K562 (cell line): ENCODE results near the gene MUC5B. TPM values are rescaled to one million over a fixed set of nuclear protein-coding genes. Genes with fewer than 3 reads are reported as not detected.

Experiments used
- ETS2 ChIP-seq: IDR thresholded peaks from 2 replicates; pipeline ENCODE4 v1.6.1; 2016; ENCODE audit warnings: borderline replicate concordance, missing genetic modification characterization, mild to moderate bottlenecking, moderate library complexity, missing compliant biosample characterization; ENCODE audit not compliant: poor library complexity, severe bottlenecking
- FOXA3 ChIP-seq, 2 experiments: fragments of 450-650 bp in 1 of 2; sonication (generic) in 1 of 2; formaldehyde crosslinking; IDR thresholded peaks in 1 of 2; conservative IDR thresholded peaks in 1 of 2; 2 replicates each; pipeline versions ENCODE4 v1.4.0 to v1.8.0; 2020 to 2022; ENCODE audit warnings: mild to moderate bottlenecking in 2 of 2, missing genetic modification reagents in 1 of 2
- HCFC1 ChIP-seq: IDR thresholded peaks from 2 replicates; pipeline ENCODE4 v1.6.1; 2012; ENCODE audit warnings: low read depth, low read length, improper control_type of control experiment
- HMG20B ChIP-seq: fragments of 250-450 bp; sonication (Bioruptor Pico); IDR thresholded peaks from 2 replicates; pipeline ENCODE4 v1.5.0; 2021; ENCODE audit warnings: mild to moderate bottlenecking
- KLF10 ChIP-seq: fragments of 250-450 bp; sonication (Bioruptor Pico); IDR thresholded peaks from 2 replicates; pipeline ENCODE4 v1.6.1; 2021; ENCODE audit warnings: matching md5 sums
- MTA2 ChIP-seq: fragments of 450-650 bp; IDR thresholded peaks from 2 replicates; pipeline ENCODE4 v1.6.1; 2016; ENCODE audit warnings: low read depth
- MYC ChIP-seq, 2 experiments: fragments of 250-450 bp in 1 of 2; sonication (Bioruptor Pico) in 1 of 2; IDR thresholded peaks; 2 replicates each; pipeline versions ENCODE4 v1.5.1 to v1.6.1; 2012 to 2021; ENCODE audit warnings: low read depth in 2 of 2, borderline replicate concordance in 1 of 2, improper control_type of control experiment in 1 of 2, low read length in 1 of 2, mild to moderate bottlenecking in 1 of 2, moderate library complexity in 1 of 2
- NRF1 ChIP-seq, 2 experiments: fragments of 450-650 bp; IDR thresholded peaks in 1 of 2; conservative IDR thresholded peaks in 1 of 2; 2 replicates each; pipeline ENCODE4 v1.6.1; 2014; ENCODE audit warnings: mild to moderate bottlenecking in 2 of 2
- PKNOX1 ChIP-seq: fragments of 450-650 bp; IDR thresholded peaks from 2 replicates; pipeline ENCODE4 v1.6.1; 2016
- POLR3G ChIP-seq: IDR thresholded peaks from 2 replicates; pipeline ENCODE4 v1.6.1; 2011; ENCODE audit not compliant: insufficient read length, insufficient replicate concordance; ENCODE audit errors: extremely low read depth
- PREB ChIP-seq: sonication (generic); formaldehyde crosslinking; IDR thresholded peaks from 2 replicates; pipeline ENCODE4 v1.8.1; 2023; ENCODE audit warnings: mild to moderate bottlenecking, missing genetic modification reagents
- SRSF3 ChIP-seq: fragments of 200-400 bp; formaldehyde crosslinking; IDR thresholded peaks from 2 replicates; pipeline ENCODE4 v1.6.1; 2016; ENCODE audit warnings: mild to moderate bottlenecking, low read length, moderate library complexity; ENCODE audit not compliant: insufficient read depth
- ZNF143 ChIP-seq: sonication (generic); formaldehyde crosslinking; IDR thresholded peaks from 2 replicates; pipeline ENCODE4 v1.9.0; 2022; ENCODE audit warnings: mild to moderate bottlenecking, missing genetic modification reagents
- ZNF561 ChIP-seq: fragments of 450-650 bp; formaldehyde crosslinking; conservative IDR thresholded peaks from 2 replicates; pipeline ENCODE4 v1.4.0; 2020; ENCODE audit warnings: mild to moderate bottlenecking, moderate library complexity
- ZNF57 ChIP-seq: fragments of 450-650 bp; formaldehyde crosslinking; IDR thresholded peaks from 2 replicates; pipeline ENCODE4 v1.4.0; 2020; ENCODE audit warnings: mild to moderate bottlenecking, moderate library complexity
- ZNF717 ChIP-seq: fragments of 250-450 bp; sonication (Bioruptor Pico); IDR thresholded peaks from 2 replicates; pipeline ENCODE4 v1.5.0; 2021
- ZNF79 ChIP-seq: fragments of 250-450 bp; sonication (Bioruptor Pico); IDR thresholded peaks from 2 replicates; pipeline ENCODE4 v1.4.0; 2020; ENCODE audit warnings: low read depth, mild to moderate bottlenecking, moderate library complexity
- polyA plus RNA-seq, 8 experiments: library from polyadenylated mRNA; depleted of rRNA in 4 of 8; stranded (reverse) in 5 of 8; unstranded in 3 of 8; fragments of >200 nt; fragmentation: Nextera tagmentation in 2 of 8; fragmentation: Illumina TruSeq in 1 of 8; extraction: Ambion mirVana in 2 of 8; extraction: Trizol in 1 of 8; gene quantifications; 2 replicates each; pipeline versions ENCODE4 v1.2.1 to v1.2.3, GENCODE V29; 2011 to 2014; ENCODE audit warnings: inconsistent platforms in 1 of 8, missing spikeins in 1 of 8
- total RNA-seq, 7 experiments: library from RNA; depleted of rRNA in 6 of 7; stranded (reverse); fragments of >200 nt in 6 of 7; fragmentation: Illumina TruSeq in 2 of 7; extraction: Trizol in 2 of 7; gene quantifications; 2 replicates each; pipeline versions ENCODE4 v1.2.1 to v1.2.3, GENCODE V29; 2011 to 2021; ENCODE audit warnings: low replicate concordance in 1 of 7
- TF ChIP-seq, protein P1 (sequence below): sonication (generic); formaldehyde crosslinking; IDR thresholded peaks from 2 replicates; pipeline ENCODE4 v1.8.0; 2022; ENCODE audit warnings: mild to moderate bottlenecking, missing genetic modification reagents
- TF ChIP-seq, protein P2 (sequence below): fragments of 450-650 bp; formaldehyde crosslinking; IDR thresholded peaks from 2 replicates; pipeline ENCODE4 v1.4.0; 2022; ENCODE audit warnings: mild to moderate bottlenecking, moderate library complexity
- TF ChIP-seq, protein P3 (sequence below): fragments of 450-650 bp; IDR thresholded peaks from 2 replicates; pipeline ENCODE4 v1.6.1; 2014; ENCODE audit warnings: low read depth, mild to moderate bottlenecking, moderate library complexity, borderline replicate concordance
- TF ChIP-seq, protein P4 (sequence below): IDR thresholded peaks from 2 replicates; pipeline ENCODE4 v1.6.1; 2011; ENCODE audit not compliant: insufficient read length; ENCODE audit errors: extremely low read depth

MUC5B gene
- total and polyA plus RNA-seq, 9 of the 15 experiments (the other 6 are each of a cell fraction or from before 2014, with no cell fraction given) = 0.04 to 0.95 TPM; not detected in 7

DNA sequence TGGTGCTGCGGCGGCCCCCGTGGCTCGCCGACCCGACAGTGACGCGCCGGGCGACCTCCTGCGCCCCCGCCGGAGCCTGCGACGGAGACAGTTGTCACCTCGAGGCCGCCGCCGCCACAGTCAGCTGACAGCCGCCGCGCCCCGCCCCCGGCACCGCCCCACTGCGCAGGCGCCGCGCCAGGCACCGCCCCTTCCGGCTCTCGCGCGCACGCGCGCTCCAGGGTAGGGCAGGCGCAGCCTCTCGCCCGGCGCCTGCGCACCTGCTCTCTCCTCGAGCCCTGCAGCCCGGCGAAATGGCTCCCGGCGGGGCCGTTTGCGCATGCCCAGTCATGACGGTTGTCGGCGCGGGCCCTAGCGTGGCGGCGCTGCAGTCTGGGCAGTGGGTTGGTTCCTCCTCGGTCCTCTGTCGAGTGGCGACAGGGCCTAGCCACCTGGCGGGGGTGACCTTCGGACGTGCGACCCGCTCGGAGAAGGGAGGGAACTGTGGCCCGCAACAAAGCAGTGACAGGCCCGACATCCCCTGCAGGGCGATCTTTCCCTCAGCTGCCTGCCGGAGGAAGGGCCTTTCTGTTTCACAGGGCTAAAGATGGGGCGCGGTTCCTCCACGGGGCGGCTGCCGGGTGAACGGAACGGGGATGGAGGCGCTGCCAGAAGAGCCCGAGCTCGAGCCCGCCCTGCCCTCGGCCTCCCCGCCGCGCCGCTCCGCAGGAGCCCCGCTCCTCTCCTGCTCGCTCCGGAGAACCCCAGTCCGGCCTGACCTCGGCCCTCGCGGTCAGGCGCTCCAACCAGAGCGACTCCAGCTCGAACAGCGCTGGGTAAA, 86.8 kb downstream of the MUC5B start, which contains the start of gene TOLLIP (continued):
- no peak for TF ChIP-seq ETS2 (tag)
- peak; percentile 99 for TF ChIP-seq NRF1 (conservative IDR thresholded peaks at IDR 0.05 in 1 of 2, IDR thresholded peaks at IDR 0.05 in 1 of 2)
- TF ChIP-seq, protein P1, sequence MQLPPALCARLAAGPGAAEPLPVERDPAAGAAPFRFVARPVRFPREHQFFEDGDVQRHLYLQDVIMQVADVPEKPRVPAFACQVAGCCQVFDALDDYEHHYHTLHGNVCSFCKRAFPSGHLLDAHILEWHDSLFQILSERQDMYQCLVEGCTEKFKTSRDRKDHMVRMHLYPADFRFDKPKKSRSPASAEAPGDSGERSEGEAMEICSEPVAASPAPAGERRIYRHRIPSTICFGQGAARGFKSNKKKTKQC (CRISPR knock-in tag) = peak; percentile 84
- no peak; the same call in 1 of the 2 replicates for TF ChIP-seq ZNF143 (CRISPR knock-in tag)
- no peak for TF ChIP-seq MTA2
- no peak; the same call in 1 of the 2 replicates for TF ChIP-seq MYC (IDR thresholded peaks at IDR 0.05; ENCODE audit: low read depth, low read length)
- TF ChIP-seq MYC (CRISPR knock-in tag; IDR thresholded peaks at IDR 0.05; ENCODE audit: borderline replicate concordance, low read depth) = 0 out of 2 replicates have a peak, but pooled peaks have one; percentile 49
- TF ChIP-seq ZNF561 (CRISPR knock-in tag) = no peak
- TF ChIP-seq, protein P2, sequence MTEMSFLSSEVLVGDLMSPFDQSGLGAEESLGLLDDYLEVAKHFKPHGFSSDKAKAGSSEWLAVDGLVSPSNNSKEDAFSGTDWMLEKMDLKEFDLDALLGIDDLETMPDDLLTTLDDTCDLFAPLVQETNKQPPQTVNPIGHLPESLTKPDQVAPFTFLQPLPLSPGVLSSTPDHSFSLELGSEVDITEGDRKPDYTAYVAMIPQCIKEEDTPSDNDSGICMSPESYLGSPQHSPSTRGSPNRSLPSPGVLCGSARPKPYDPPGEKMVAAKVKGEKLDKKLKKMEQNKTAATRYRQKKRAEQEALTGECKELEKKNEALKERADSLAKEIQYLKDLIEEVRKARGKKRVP = no peak
- TF ChIP-seq ZNF79 (CRISPR knock-in tag) = no peak
- TF ChIP-seq, protein P3, sequence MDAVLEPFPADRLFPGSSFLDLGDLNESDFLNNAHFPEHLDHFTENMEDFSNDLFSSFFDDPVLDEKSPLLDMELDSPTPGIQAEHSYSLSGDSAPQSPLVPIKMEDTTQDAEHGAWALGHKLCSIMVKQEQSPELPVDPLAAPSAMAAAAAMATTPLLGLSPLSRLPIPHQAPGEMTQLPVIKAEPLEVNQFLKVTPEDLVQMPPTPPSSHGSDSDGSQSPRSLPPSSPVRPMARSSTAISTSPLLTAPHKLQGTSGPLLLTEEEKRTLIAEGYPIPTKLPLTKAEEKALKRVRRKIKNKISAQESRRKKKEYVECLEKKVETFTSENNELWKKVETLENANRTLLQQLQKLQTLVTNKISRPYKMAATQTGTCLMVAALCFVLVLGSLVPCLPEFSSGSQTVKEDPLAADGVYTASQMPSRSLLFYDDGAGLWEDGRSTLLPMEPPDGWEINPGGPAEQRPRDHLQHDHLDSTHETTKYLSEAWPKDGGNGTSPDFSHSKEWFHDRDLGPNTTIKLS = peak; percentile 78
- TF ChIP-seq ZNF57 (CRISPR knock-in tag) = no peak
- no peak for TF ChIP-seq HMG20B
- TF ChIP-seq FOXA3 (CRISPR knock-in tag; conservative IDR thresholded peaks at IDR 0.05 in 1 of 2, IDR thresholded peaks at IDR 0.05 in 1 of 2) = no peak
- TF ChIP-seq PREB = no peak
- TF ChIP-seq ZNF717 (CRISPR knock-in tag) = no peak
- no peak for TF ChIP-seq PKNOX1
- no peak; the same call in 1 of the 2 replicates for TF ChIP-seq HCFC1
- no peak for TF ChIP-seq KLF10
- TF ChIP-seq, protein P4, sequence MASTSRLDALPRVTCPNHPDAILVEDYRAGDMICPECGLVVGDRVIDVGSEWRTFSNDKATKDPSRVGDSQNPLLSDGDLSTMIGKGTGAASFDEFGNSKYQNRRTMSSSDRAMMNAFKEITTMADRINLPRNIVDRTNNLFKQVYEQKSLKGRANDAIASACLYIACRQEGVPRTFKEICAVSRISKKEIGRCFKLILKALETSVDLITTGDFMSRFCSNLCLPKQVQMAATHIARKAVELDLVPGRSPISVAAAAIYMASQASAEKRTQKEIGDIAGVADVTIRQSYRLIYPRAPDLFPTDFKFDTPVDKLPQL = no peak
- no peak for TF ChIP-seq POLR3G
- TF ChIP-seq SRSF3 = no peak
